SK-N-MC (cell line): ENCODE data around the gene SLC35E4.

ENCODE experiments used
- EZH2 ChIP-seq: fragments of 200-600 bp; sonication (generic); IDR thresholded peaks from one replicate; pipeline ENCODE4 v1.6.1; 2017; ENCODE audit warnings: antibody characterized with exemption
- POLR2AphosphoS5 ChIP-seq: IDR thresholded peaks from 2 replicates; pipeline ENCODE4 v1.6.1; 2012; ENCODE audit warnings: mild to moderate bottlenecking, low read depth, low read length, borderline replicate concordance

- TF ChIP-seq EZH2 (no peak), POLR2AphosphoS5 (no peak)
Measured at GRCh38 chr22:30640361-30640760, 4.8 kb downstream of the SLC35E4 start.
